COR-L47 (cell line): Measurements from ENCODE around the gene SPHK1.

ENCODE experiments used
- DNase-seq: peaks from one replicate; lab custom pipeline; 2025; lab: John Stamatoyannopoulos, UW

The SPHK1 gene

GRCh38 chr17:76433693-76434092, 49.3 kb downstream of the SPHK1 start:
- no peak for DNase-seq

DNA sequence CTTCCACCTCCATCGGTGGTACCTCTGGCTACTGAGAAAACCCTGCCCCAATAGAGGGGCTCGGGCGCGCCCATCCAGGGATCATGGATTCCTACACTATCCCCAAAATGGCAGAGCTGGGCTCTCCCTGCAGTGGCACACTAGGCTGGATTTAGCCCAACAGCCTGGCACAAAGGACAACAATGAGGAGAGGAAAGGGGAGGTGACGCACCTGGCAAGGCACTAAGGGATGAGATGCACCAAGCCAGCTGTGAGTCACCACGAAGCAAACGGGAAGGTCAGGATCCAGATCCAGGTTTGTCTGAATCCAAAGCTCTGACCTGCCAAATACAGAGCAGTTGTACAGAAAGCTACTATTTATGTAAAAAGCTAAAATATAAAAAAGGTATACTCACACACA, 50.5 kb downstream of the SPHK1 start:
- no peak for DNase-seq

GRCh38 chr17:76435751-76436150, 51.3 kb downstream of the SPHK1 start:
- no peak for DNase-seq
